GM12891 (cell line): Measurements from ENCODE around the gene IARS1.

Experiments used
- POLR2A ChIP-seq: IDR thresholded peaks from 2 replicates; pipeline ENCODE4 v1.6.1; 2011; ENCODE audit warnings: low read depth, low read length, control low read depth
- POLR2AphosphoS5 ChIP-seq: IDR thresholded peaks from 2 replicates; pipeline ENCODE4 v1.6.1; 2011; ENCODE audit warnings: low read depth, low read length, control low read depth
- POU2F2 ChIP-seq: IDR thresholded peaks from 2 replicates; pipeline ENCODE4 v1.6.1; 2011; ENCODE audit warnings: low read depth, mild to moderate bottlenecking, control low read depth, low read length, moderate library complexity
- SPI1 ChIP-seq: IDR thresholded peaks from 2 replicates; pipeline ENCODE4 v1.6.1; 2011; ENCODE audit warnings: low read depth, low read length, control low read depth
- TAF1 ChIP-seq: IDR thresholded peaks from 2 replicates; pipeline ENCODE4 v1.6.1; 2011; ENCODE audit warnings: low read depth, low read length, control low read depth

DNA sequence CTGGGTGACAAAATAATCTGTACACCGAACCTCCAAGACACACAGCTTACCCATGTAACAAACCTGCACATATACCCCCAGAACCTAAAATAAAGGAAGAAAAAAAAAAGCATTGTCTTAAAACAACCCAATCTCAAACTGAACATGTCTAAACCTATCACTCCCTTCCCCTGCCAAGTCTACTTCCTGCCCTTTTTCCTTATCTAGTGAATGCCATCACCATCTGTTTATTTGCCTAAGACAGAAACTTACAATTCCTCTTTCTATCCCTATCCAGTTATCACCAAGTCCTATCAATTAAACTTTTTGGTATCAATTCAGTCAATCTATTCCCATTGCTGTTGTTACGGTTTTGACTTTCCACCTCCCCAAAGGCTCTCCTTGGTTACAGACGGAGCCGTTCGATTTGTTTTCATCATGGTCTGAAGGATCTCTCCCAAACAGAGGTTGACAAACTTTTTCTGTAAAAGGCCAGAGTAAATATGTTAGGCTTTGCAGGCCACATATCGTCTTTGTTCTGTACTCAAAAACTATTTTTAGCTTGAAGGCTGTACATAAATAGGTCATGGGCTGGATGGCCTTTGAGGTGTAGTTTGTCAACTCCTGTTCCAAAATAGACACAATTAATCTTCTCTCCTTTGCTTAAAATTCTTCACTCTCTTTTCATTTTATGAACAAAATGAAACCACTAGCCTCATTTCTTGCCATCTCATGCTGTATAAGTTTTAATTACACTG, 19.6 kb upstream of the IARS1 start:
- TF ChIP-seq SPI1 (no peak), POU2F2 (no peak), POLR2AphosphoS5 (no peak), POLR2A (no peak), TAF1 (no peak)
